ENCODE measurements around the gene MYRF. TPM values are rescaled to one million over a fixed set of nuclear protein-coding genes. Genes with fewer than 3 reads are reported as not detected.

The MYRF gene
- total RNA-seq, 1 experiment from 2014 or later: not detected

GRCh38 chr11:61726775-61727174 is 25.7 kb upstream of the MYRF start:
- Histone ChIP-seq H3K36me3 (ENCODE audit: insufficient read depth, low read length) (no peaks in the 10 kb centered on the region), H3K4me3 (ENCODE audit: low read length) (no peak overlapping the region), H3K4me1 (ENCODE audit: low read length) (no peaks in the 10 kb centered on the region), H4K20me1 (ENCODE audit: insufficient read depth, low read depth, low read length) (no peaks in the 10 kb centered on the region), H3K4me2 (ENCODE audit: low read depth, low read length, poor library complexity, severe bottlenecking) (no peak overlapping the region), H3K9ac (ENCODE audit: low read length) (no peak overlapping the region), H3K9me2 (replicated peaks; ENCODE audit: insufficient read depth, low read length) (no peaks in the 10 kb centered on the region), H3K9me3 (ENCODE audit: low read length) (no peaks in the 10 kb centered on the region), H3K27ac (ENCODE audit: low read length) (no peak overlapping the region), H2AFZ (ENCODE audit: low read length) (no peak overlapping the region), H3K79me2 (ENCODE audit: low read length) (no peaks in the 10 kb centered on the region), H3K27me3 (ENCODE audit: low read length) (no peaks in the 10 kb centered on the region)
- no peak for DNase-seq

- Histone ChIP-seq H3K36me3 (ENCODE audit: insufficient read depth, low read length) (no peaks in the 10 kb centered on the region), H3K27ac (ENCODE audit: low read length) (no peak overlapping the region), H3K4me1 (ENCODE audit: low read length) (no peaks in the 10 kb centered on the region), H3K4me2 (ENCODE audit: low read depth, low read length, poor library complexity, severe bottlenecking) (no peak overlapping the region), H4K20me1 (ENCODE audit: insufficient read depth, low read depth, low read length) (no peaks in the 10 kb centered on the region), H3K9ac (ENCODE audit: low read length) (no peak overlapping the region), H2AFZ (ENCODE audit: low read length) (no peak overlapping the region), H3K9me3 (ENCODE audit: low read length) (no peaks in the 10 kb centered on the region), H3K27me3 (ENCODE audit: low read length) (no peaks in the 10 kb centered on the region), H3K9me2 (replicated peaks; ENCODE audit: insufficient read depth, low read length) (no peaks in the 10 kb centered on the region), H3K4me3 (ENCODE audit: low read length) (no peak overlapping the region), H3K79me2 (ENCODE audit: low read length) (no peaks in the 10 kb centered on the region)
- no peak for DNase-seq
These were observed 25.0 kb upstream of the MYRF start for GRCh38 chr11:61727401-61727811.

- Histone ChIP-seq H3K4me3 (ENCODE audit: low read length) (no peak overlapping the region), H3K9ac (ENCODE audit: low read length) (no peak overlapping the region), H3K9me3 (ENCODE audit: low read length) (no peaks in the 10 kb centered on the region), H3K9me2 (replicated peaks; ENCODE audit: insufficient read depth, low read length) (no peaks in the 10 kb centered on the region), H3K79me2 (ENCODE audit: low read length) (no peaks in the 10 kb centered on the region), H4K20me1 (ENCODE audit: insufficient read depth, low read depth, low read length) (no peaks in the 10 kb centered on the region), H2AFZ (ENCODE audit: low read length) (no peak overlapping the region), H3K4me1 (ENCODE audit: low read length) (no peaks in the 10 kb centered on the region), H3K4me2 (ENCODE audit: low read depth, low read length, poor library complexity, severe bottlenecking) (no peak overlapping the region), H3K27ac (ENCODE audit: low read length) (no peak overlapping the region), H3K27me3 (ENCODE audit: low read length) (no peaks in the 10 kb centered on the region), H3K36me3 (ENCODE audit: insufficient read depth, low read length) (no peaks in the 10 kb centered on the region)
- DNase-seq: no peak
These were observed 24.1 kb upstream of the MYRF start for GRCh38 chr11:61728066-61728939.

GRCh38 chr11:61728940-61729219 is 23.6 kb upstream of the MYRF start:
- Histone ChIP-seq H4K20me1 (ENCODE audit: insufficient read depth, low read depth, low read length) (no peaks in the 10 kb centered on the region), H3K27me3 (ENCODE audit: low read length) (no peaks in the 10 kb centered on the region), H2AFZ (ENCODE audit: low read length) (no peak overlapping the region), H3K9me3 (ENCODE audit: low read length) (no peaks in the 10 kb centered on the region), H3K79me2 (ENCODE audit: low read length) (no peaks in the 10 kb centered on the region), H3K4me2 (ENCODE audit: low read depth, low read length, poor library complexity, severe bottlenecking) (no peak overlapping the region), H3K4me1 (ENCODE audit: low read length) (no peaks in the 10 kb centered on the region), H3K36me3 (ENCODE audit: insufficient read depth, low read length) (no peaks in the 10 kb centered on the region), H3K9ac (ENCODE audit: low read length) (no peak overlapping the region), H3K4me3 (ENCODE audit: low read length) (no peak overlapping the region), H3K9me2 (replicated peaks; ENCODE audit: insufficient read depth, low read length) (no peaks in the 10 kb centered on the region), H3K27ac (ENCODE audit: low read length) (no peak overlapping the region)
- DNase-seq: no peak

- H3K27ac ChIP-seq (ENCODE audit: low read length): no peak overlapping the region
- no peaks in the 10 kb centered on the region for H3K36me3 ChIP-seq (ENCODE audit: insufficient read depth, low read length)
- no peak overlapping the region for H3K4me2 ChIP-seq (ENCODE audit: low read depth, low read length, poor library complexity, severe bottlenecking)
- no peak for DNase-seq
- no peaks in the 10 kb centered on the region for H4K20me1 ChIP-seq (ENCODE audit: insufficient read depth, low read depth, low read length)
- no peaks in the 10 kb centered on the region for H3K9me2 ChIP-seq (replicated peaks; ENCODE audit: insufficient read depth, low read length)
- no peaks in the 10 kb centered on the region for H3K9me3 ChIP-seq (ENCODE audit: low read length)
- no peak overlapping the region for H2AFZ ChIP-seq (ENCODE audit: low read length)
- H3K4me3 ChIP-seq (ENCODE audit: low read length): no peak overlapping the region
- no peaks in the 10 kb centered on the region for H3K27me3 ChIP-seq (ENCODE audit: low read length)
- no peaks in the 10 kb centered on the region for H3K79me2 ChIP-seq (ENCODE audit: low read length)
- H3K9ac ChIP-seq (ENCODE audit: low read length): no peak overlapping the region
- H3K4me1 ChIP-seq (ENCODE audit: low read length): no peaks in the 10 kb centered on the region
These were observed 22.0 kb upstream of the MYRF start for GRCh38 chr11:61730240-61730994.

- Histone ChIP-seq H3K9me2 (replicated peaks; ENCODE audit: insufficient read depth, low read length) (no peaks in the 10 kb centered on the region), H3K27ac (ENCODE audit: low read length) (no peak overlapping the region), H3K79me2 (ENCODE audit: low read length) (no peaks in the 10 kb centered on the region), H4K20me1 (ENCODE audit: insufficient read depth, low read depth, low read length) (no peaks in the 10 kb centered on the region), H3K4me3 (ENCODE audit: low read length) (no peak overlapping the region), H3K27me3 (ENCODE audit: low read length) (no peaks in the 10 kb centered on the region), H3K9me3 (ENCODE audit: low read length) (no peaks in the 10 kb centered on the region), H2AFZ (ENCODE audit: low read length) (no peak overlapping the region), H3K4me2 (ENCODE audit: low read depth, low read length, poor library complexity, severe bottlenecking) (no peak overlapping the region), H3K36me3 (ENCODE audit: insufficient read depth, low read length) (no peaks in the 10 kb centered on the region), H3K4me1 (ENCODE audit: low read length) (no peaks in the 10 kb centered on the region), H3K9ac (ENCODE audit: low read length) (no peak overlapping the region)
- no peak for DNase-seq
These were observed 21.1 kb upstream of the MYRF start for GRCh38 chr11:61731211-61731951.

GRCh38 chr11:61731952-61732675 is 20.3 kb upstream of the MYRF start:
- Histone ChIP-seq H3K79me2 (ENCODE audit: low read length) (no peaks in the 10 kb centered on the region), H3K4me1 (ENCODE audit: low read length) (no peaks in the 10 kb centered on the region), H4K20me1 (ENCODE audit: insufficient read depth, low read depth, low read length) (no peaks in the 10 kb centered on the region), H3K36me3 (ENCODE audit: insufficient read depth, low read length) (no peaks in the 10 kb centered on the region), H3K4me2 (ENCODE audit: low read depth, low read length, poor library complexity, severe bottlenecking) (no peak overlapping the region), H3K27me3 (ENCODE audit: low read length) (no peaks in the 10 kb centered on the region), H3K27ac (ENCODE audit: low read length) (no peak overlapping the region), H3K9ac (ENCODE audit: low read length) (no peak overlapping the region), H2AFZ (ENCODE audit: low read length) (no peak overlapping the region), H3K9me2 (replicated peaks; ENCODE audit: insufficient read depth, low read length) (no peaks in the 10 kb centered on the region), H3K4me3 (ENCODE audit: low read length) (no peak overlapping the region), H3K9me3 (ENCODE audit: low read length) (no peaks in the 10 kb centered on the region)
- no peak for DNase-seq

- no peak overlapping the region for H3K9ac ChIP-seq (ENCODE audit: low read length)
- H3K9me3 ChIP-seq (ENCODE audit: low read length): no peaks in the 10 kb centered on the region
- H3K36me3 ChIP-seq (ENCODE audit: insufficient read depth, low read length): no peaks in the 10 kb centered on the region
- H2AFZ ChIP-seq (ENCODE audit: low read length): no peak overlapping the region
- no peak overlapping the region for H3K4me3 ChIP-seq (ENCODE audit: low read length)
- H3K27ac ChIP-seq (ENCODE audit: low read length): no peak overlapping the region
- DNase-seq: no peak
- H3K27me3 ChIP-seq (ENCODE audit: low read length): no peaks in the 10 kb centered on the region
- H3K4me1 ChIP-seq (ENCODE audit: low read length): no peaks in the 10 kb centered on the region
- H3K4me2 ChIP-seq (ENCODE audit: low read depth, low read length, poor library complexity, severe bottlenecking): no peak overlapping the region
- H3K9me2 ChIP-seq (replicated peaks; ENCODE audit: insufficient read depth, low read length): no peaks in the 10 kb centered on the region
- no peaks in the 10 kb centered on the region for H3K79me2 ChIP-seq (ENCODE audit: low read length)
- no peaks in the 10 kb centered on the region for H4K20me1 ChIP-seq (ENCODE audit: insufficient read depth, low read depth, low read length)
These were observed 19.7 kb upstream of the MYRF start for GRCh38 chr11:61732705-61733104.
